ENCODE data around the gene CCL25.

CCL25 gene

GRCh38 chr19:8042900-8043299 is 9.7 kb upstream of the CCL25 start:
- in situ Hi-C loops (cut with MboI; ENCODE audit: low pct_unique_long_range_greater_than_20kb, low sequenced_read_pairs), result no loop called here
- no peak for DNase-seq

GRCh38 chr19:8044018-8044417 is 8.5 kb upstream of the CCL25 start:
- in situ Hi-C loops (cut with MboI; ENCODE audit: low pct_unique_long_range_greater_than_20kb, low sequenced_read_pairs), result no loop called here
- DNase-seq, result no peak

DNA sequence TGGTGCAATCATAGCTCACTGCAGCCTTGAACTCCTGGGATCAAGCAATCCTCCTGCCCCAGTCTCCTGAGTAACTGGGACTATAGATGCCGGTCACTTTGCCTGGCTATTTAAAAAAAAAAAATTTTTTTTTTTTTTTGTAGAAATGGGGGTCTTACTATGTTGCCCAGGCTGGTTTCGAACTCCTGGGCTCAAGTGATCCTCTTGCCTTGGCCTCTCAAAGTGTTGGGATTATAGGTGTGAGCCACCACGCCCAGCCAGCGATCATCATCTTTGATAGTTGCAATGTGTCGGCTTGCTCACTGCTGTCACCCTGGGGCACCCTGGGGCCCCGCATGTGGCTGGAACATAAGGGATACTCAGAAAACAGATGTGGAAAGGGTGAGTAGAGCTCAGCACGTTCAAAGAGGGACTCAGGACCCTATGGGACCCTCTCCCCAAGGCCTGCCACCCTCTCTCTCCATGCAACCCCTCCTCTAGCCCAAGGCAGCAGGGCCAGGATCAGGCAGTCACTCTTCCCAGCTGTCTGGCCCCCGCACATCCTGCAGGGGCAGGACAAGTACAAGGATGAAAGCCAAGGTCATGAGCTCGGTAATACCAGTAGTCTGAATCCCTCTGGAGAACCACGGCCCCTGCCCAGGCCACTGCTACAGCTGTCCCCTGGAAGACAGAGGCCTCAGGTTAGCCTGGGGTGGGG is 6.5 kb upstream of the CCL25 start:
- in situ Hi-C loops (cut with MboI; ENCODE audit: low pct_unique_long_range_greater_than_20kb, low sequenced_read_pairs), result no loop called here
- DNase-seq, result no peak

DNA sequence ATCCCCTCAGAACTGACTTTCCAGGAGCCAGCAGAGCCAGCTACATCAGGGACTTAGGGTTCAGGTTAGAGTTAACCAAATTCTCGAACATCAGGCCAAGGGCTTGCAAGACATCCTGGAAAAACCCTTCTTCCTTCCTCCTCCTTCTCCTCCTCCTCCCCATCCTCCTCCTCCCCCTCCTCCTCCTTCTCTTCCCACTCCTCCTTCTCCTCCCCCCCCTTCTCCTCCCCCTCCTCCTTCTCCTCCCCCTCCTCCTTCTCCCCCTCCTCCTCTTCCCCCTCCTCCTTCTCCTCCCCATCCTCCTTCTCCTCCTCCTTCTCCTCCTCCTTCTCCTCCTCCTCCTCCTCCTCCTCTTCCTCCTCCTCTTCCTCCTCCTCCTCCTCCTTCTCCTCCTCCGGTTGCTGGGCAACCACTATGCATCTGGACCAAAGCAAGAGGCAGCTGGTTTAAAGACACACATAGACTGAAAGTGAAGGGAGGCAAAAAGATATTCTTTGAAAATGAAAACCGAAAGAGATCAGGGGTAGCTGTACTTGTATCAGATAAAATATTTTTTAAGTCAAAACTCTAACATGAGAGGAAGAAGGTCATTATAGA is 5.9 kb upstream of the CCL25 start:
- no peak for DNase-seq
- in situ Hi-C loops (cut with MboI; ENCODE audit: low pct_unique_long_range_greater_than_20kb, low sequenced_read_pairs), result no loop called here

DNA sequence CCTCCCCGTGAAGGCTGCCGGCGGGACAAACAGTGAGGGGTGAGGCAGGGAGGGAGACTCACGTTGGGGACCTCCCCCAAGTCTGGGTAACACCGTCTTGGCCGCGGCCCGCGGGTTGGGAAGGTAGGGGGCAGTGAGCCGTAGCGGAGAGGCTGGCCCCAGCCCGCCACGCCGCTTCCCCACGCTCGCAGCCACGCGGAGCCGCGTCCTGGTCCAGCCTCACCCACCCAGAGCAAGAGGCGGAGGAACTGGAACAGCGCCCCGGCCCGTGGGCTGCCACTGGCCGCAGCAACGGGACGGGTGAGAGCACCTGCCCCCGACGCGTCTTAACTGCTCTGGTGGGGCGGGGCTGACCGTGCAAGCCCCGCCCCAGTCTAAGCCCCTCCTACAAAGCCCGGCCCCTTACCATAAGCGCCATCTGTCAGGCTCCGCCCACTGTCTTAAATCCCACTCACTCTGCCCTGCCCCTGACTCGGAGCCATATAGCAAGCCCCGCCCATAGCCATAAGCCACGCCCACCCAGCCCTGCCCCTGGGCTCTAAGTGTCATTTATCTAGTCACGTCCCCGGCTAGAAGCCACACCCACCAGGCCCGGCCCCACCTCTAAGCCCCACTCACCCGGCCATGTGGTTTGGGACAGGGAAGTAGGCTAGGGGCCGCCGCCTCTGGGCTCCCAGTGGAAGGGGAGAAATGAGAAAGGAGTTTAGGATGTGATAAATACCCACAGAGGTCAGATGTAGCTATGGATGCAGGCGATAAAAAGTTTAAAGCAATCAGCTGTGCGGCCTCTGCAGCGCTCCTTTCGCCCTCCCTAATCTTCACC is 2.1 kb upstream of the CCL25 start:
- DNase-seq, result peak; percentile 99
- in situ Hi-C loops (cut with MboI; ENCODE audit: low pct_unique_long_range_greater_than_20kb, low sequenced_read_pairs), result no loop called here

DNA sequence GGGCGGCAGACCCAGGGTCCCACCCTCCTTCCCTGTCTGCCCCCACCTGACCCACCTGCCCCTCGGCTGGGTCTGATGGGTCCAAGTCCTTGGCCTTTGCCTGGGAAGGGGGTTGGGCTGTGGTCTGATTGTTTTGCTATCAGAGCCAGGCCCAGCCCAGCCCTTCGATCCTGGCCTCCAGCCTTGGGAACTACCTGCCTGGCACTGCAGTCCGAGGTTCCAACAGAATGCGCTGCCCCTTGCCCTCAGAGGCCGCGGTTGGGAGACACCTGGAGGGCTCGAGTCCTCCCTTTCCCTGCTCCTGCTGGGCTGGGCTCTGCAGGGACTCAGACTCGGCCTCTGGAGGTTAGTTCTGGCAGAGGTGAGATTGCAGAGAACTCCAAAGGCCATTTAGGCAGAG is 1.6 kb downstream of the CCL25 start:
- in situ Hi-C loops (cut with MboI; ENCODE audit: low pct_unique_long_range_greater_than_20kb, low sequenced_read_pairs), result no loop called here

DNA sequence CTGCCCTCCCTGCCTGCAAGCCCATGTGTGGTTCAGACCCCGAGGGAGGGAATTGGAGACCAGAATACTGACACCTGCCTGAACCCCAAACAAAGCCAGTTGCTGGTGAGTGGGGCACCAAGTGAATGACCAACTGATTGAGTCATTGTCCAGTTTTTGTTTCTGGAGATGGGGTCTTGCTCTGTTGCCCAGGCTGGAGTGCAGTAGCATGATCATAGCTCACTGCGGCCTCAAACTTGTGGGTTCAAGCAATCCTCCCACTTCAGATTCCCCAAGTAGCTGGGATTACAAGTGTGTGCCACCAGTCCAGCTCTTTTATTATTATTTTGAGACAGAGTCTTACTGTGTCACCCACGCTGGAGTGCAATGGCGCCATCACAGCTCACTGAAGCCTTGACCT is 4.0 kb downstream of the CCL25 start:
- DNase-seq, result no peak
- in situ Hi-C loops (cut with MboI; ENCODE audit: low pct_unique_long_range_greater_than_20kb, low sequenced_read_pairs), result no loop called here

More for the DNA sequence above, 1.6 kb downstream of the CCL25 start:
- no peak for DNase-seq

- in situ Hi-C loops (cut with MboI; ENCODE audit: low pct_unique_long_range_greater_than_20kb, low sequenced_read_pairs), result no loop called here
- DNase-seq, result no peak
Observed at GRCh38 chr19:8057545-8058270, 5.1 kb downstream of the CCL25 start.

- in situ Hi-C loops (cut with MboI; ENCODE audit: low pct_unique_long_range_greater_than_20kb, low sequenced_read_pairs), result no loop called here
- DNase-seq, result no peak
Observed at GRCh38 chr19:8064911-8065874, 12.6 kb downstream of the CCL25 start.

GRCh38 chr19:8065875-8066261 is 13.3 kb downstream of the CCL25 start:
- DNase-seq, result no peak
- in situ Hi-C loops (cut with MboI; ENCODE audit: low pct_unique_long_range_greater_than_20kb, low sequenced_read_pairs), result no loop called here

- in situ Hi-C loops (cut with MboI; ENCODE audit: low pct_unique_long_range_greater_than_20kb, low sequenced_read_pairs), result no loop called here
- DNase-seq, result peak; percentile 70
Observed at GRCh38 chr19:8069096-8069973, 16.8 kb downstream of the CCL25 start.

DNA sequence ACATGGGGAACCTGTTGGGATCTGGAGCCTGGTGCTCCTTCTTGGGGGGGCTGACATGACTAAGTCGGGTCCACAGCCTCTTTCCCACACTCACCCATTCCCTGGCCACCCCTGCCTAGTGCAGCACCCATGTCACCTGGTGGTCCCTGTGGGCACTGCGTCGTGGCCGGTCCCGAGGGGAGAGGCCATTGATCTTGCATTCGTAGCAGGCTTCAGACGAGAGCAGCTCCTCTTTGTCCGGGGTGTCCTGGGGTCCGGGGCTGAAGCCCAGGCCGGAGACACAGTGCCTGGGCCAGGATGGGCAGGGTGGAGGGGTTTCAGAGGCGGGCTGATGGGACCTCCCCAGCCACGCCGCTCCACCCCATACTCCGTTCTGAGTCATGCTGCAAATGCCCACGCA is 19.4 kb downstream of the CCL25 start:
- DNase-seq, result no peak
- in situ Hi-C loops (cut with MboI; ENCODE audit: low pct_unique_long_range_greater_than_20kb, low sequenced_read_pairs), result no loop called here

GRCh38 chr19:8074501-8074900 is 21.9 kb downstream of the CCL25 start:
- in situ Hi-C loops (cut with MboI; ENCODE audit: low pct_unique_long_range_greater_than_20kb, low sequenced_read_pairs), result no loop called here
- no peak for DNase-seq

- in situ Hi-C loops (cut with MboI; ENCODE audit: low pct_unique_long_range_greater_than_20kb, low sequenced_read_pairs), result no loop called here
- DNase-seq, result no peak
Observed at GRCh38 chr19:8075158-8076074, 22.9 kb downstream of the CCL25 start.

DNA sequence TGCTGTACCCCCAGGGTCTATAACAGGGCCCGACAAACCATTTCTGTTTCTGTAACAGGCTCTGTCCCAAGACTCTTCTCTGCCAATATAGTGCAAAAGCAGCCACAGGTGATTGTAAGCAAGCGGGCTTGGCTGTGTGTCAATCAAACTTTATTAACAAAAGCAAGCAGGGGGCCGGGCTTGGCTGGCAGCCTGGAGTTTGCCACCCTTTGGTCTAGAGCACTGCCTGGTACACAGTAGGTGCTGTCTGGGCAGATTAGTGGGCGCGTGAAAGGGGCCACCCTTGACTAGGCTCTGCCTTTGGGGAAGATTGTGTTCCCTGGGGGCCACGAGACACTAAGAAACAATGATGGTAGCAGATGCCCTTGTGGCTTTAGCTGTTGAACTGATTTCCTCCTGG is 27.4 kb downstream of the CCL25 start:
- DNase-seq, result no peak
- in situ Hi-C loops (cut with MboI; ENCODE audit: low pct_unique_long_range_greater_than_20kb, low sequenced_read_pairs), result no loop called here

GRCh38 chr19:8080832-8081231 is 28.3 kb downstream of the CCL25 start:
- in situ Hi-C loops (cut with MboI; ENCODE audit: low pct_unique_long_range_greater_than_20kb, low sequenced_read_pairs), result no loop called here
- DNase-seq, result no peak
